HUES64 (cell line): ENCODE measurements around the gene ABO.

ENCODE experiments used
- H3K27ac ChIP-seq: 2 replicates; pipeline ENCODE4 v1.7.0; 2013; ENCODE audit warnings: low read depth, low read length, inconsistent platforms
- H3K27me3 ChIP-seq: 2 replicates; pipeline ENCODE4 v1.6.1; 2013; ENCODE audit warnings: mild to moderate bottlenecking, low read length; ENCODE audit not compliant: insufficient read depth
- H3K36me3 ChIP-seq: 2 replicates; pipeline ENCODE4 v1.6.1; 2013; ENCODE audit warnings: mild to moderate bottlenecking, low read length; ENCODE audit not compliant: insufficient read depth
- H3K4me1 ChIP-seq: 2 replicates; pipeline ENCODE4 v1.6.1; 2013; ENCODE audit warnings: mild to moderate bottlenecking, low read length, moderate library complexity; ENCODE audit not compliant: insufficient read depth
- H3K4me3 ChIP-seq: 2 replicates; pipeline ENCODE4 v1.5.1; 2013; ENCODE audit warnings: mild to moderate bottlenecking, low read length, moderate library complexity
- H3K9ac ChIP-seq: 2 replicates; pipeline ENCODE4 v1.6.1; 2013; ENCODE audit warnings: mild to moderate bottlenecking, low read depth, low read length
- H3K9me3 ChIP-seq: 2 replicates; pipeline ENCODE4 v1.6.1; 2013; ENCODE audit warnings: low read depth, low read length; ENCODE audit not compliant: insufficient read depth
- WGBS: fragments of 150-250, 120-280 bp; methylation state at CpG from one replicate; pipeline ENCODE4 v1.1.7; 2013; ENCODE audit warnings: missing lambda C conversion rate; 5-methylcytosine and 5-hydroxymethylcytosine counted together

ABO gene

DNA sequence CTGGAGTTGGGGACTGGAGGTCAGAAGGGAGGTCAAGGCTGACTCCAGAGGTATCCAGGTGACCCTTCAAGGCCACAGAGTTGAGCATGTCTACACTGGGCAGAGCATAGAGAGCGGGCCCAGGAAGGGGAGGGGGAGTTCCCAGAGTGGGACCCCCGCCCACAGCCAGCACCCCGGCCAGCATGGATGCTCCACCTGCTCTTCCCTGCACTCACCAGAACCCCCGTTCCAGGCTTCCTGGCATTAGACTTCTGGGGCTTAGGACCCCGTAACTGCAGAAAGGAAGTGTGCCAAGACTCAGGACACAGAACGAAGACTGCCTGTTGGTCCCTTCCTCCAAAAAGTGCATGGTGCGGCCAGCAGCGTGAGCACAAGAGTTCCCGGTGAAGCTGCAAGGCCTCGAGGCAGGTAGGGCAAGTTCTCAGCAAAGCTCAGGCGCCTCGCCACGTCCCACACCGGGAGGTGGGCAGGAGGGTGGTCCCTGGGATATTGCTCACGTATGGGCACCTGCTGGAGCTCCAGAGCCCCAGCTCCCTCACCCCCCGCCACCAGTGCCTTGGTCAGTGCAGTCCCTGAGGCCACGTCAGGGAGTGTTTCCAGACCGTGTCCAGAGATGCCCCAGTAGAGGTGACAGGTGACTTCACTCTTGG, 13.8 kb downstream of the ABO start:
- Histone ChIP-seq H3K4me1 (peaks cover 5% of the 10 kb centered on the region; the same call in 1 of the 2 replicates), H3K27ac (no peak overlapping the region), H3K4me3 (no peak overlapping the region), H3K9me3 (no peaks in the 10 kb centered on the region), H3K36me3 (no peaks in the 10 kb centered on the region), H3K27me3 (no peaks in the 10 kb centered on the region), H3K9ac (no peak overlapping the region)
- 83% methylated on average over 18 of the region's 18 CpGs for WGBS

DNA sequence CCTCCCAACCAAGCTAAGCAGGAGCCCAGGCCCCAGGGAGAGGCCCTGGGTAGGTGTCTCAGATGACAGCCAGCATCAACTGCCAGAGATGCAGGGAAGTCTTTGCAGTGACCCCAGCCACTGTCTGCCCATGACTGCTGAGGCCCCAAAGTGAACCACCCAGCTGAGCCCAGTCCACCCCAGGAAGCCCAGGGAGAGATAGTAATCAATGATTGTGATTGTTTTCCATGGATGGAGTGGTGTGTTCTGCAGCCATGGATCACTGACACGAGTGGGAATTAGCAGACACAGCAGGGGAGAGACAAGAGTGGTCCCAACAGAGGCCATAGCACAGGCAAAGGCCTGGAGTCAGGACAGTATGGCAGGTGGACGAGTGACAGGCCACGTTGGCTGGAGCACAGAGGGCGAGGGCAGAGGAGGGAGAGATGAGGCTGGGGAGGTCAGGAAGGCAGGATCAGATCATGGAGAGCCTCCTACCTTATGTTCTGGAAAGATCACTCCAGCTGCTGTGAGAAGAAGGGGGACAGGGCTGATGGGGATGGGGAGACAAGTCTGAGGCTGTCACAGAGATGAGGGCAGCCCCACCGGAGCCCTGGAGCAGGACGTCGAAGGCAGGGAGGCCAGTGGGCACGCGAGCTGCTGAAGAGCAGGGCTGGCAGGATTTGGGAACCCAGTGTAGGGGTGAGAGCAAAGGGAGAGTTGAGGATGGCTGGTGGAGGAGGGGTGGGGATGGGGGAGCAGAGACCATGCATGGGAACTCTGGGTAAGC, 14.5 kb downstream of the ABO start:
- 90% methylated on average over 9 of the region's 9 CpGs for WGBS
- no peaks in the 10 kb centered on the region for H3K27me3 ChIP-seq
- H3K9me3 ChIP-seq, result no peaks in the 10 kb centered on the region
- no peak overlapping the region for H3K4me3 ChIP-seq
- no peak overlapping the region for H3K27ac ChIP-seq
- peaks cover 5% of the 10 kb centered on the region; the same call in 1 of the 2 replicates for H3K4me1 ChIP-seq
- no peaks in the 10 kb centered on the region for H3K36me3 ChIP-seq
- H3K9ac ChIP-seq, result no peak overlapping the region

DNA sequence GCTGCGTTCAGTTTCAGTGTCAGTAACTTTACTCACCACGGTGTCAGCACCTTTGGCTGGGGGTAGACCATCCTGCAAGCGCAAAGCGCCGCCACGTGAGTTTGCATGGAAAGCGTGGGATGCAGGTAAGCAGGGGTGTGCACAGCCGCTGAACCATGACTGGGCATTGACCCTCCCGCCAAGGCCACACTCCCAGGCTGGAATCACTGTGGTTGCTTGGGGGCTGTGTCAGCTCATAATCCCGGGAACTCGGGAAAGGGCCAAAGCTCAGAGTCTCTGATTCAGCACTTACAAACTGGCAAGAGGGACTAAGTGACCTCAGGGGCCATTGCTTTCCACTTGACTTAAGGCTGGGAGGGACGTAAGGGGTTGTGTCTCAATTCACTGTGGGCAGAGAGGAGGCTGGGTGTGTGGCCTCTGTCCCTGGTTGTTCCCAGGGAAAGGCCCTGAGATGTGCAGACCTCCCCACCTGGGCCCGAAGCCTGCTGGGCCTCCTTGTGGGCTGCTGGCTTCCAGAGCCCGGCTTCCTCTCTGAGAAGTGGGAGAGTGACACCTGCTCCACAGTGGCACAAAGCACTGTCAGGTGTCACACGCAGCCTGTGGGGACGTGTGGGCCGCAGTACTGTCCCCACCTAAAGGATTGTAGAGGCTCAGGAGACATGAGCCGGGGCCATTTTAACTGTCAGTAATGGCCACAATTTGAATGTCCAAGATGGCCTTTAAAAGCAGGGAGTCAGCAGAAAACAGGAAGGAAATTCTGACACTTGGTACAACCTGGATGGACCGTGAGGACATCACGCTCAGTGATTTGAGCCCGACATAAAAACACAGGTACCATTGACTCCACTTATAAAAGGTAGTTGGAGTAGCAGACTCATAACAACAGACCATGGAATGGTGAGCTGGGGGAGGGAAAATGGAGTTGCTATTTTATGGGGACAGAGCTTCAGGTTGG, 16.7 kb downstream of the ABO start:
- Histone ChIP-seq H3K9me3 (no peaks in the 10 kb centered on the region), H3K36me3 (no peaks in the 10 kb centered on the region), H3K4me3 (no peak overlapping the region), H3K27me3 (no peaks in the 10 kb centered on the region), H3K27ac (no peak overlapping the region), H3K4me1 (peaks cover 5% of the 10 kb centered on the region; the same call in 1 of the 2 replicates), H3K9ac (no peak overlapping the region; the same call in 1 of the 2 replicates)
- 86% methylated on average over 21 of the region's 21 CpGs for WGBS

DNA sequence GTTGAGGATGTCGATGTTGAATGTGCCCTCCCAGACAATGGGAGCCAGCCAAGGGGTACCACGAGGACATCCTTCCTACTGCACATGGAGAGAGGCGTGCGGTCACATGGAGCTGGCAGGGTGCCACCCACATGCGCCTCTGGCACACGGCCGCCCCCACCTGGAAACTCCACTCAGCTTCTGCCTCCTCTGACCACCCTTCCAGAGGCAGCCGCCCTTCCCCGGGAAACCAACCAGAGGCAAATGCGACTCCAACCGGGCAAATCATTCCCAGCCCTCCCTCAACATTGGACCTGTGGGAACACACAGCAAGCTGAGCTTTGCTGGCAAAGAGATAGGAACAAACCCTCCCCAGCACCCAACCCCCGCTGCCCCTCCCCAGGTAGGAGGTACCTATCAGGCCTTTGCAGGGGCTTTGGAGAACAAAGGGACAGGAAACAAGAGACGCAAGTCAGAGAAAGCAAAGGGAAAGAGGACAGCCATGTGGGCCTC, 17.5 kb downstream of the ABO start:
- Histone ChIP-seq H3K4me1 (peaks cover 5% of the 10 kb centered on the region; the same call in 1 of the 2 replicates), H3K27ac (no peak overlapping the region), H3K9ac (no peak overlapping the region; the same call in 1 of the 2 replicates), H3K9me3 (no peaks in the 10 kb centered on the region), H3K27me3 (no peaks in the 10 kb centered on the region), H3K36me3 (no peaks in the 10 kb centered on the region), H3K4me3 (no peak overlapping the region)
- 83% methylated on average over 13 of the region's 13 CpGs for WGBS

DNA sequence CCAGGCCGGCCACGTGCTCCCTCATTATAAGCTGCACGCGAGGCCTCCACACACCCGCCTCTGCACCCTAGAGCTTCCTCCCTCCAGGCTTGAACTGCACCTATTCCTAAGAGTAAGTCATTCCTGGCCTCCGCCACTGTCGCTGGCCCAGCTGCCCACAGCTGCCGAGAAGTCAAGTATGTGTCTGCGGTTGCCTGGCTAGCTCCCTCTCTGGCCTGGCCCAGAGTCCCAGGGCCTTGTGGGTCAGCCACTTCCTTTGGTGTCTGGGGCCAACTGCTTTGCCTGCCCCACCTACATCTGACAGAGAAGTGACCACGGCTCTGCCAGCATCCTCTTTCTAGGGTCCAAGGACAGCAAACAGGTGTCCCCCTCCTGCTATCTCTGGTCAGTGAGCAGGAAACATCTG, 18.3 kb downstream of the ABO start:
- H3K27ac ChIP-seq, result no peak overlapping the region
- no peak overlapping the region for H3K4me3 ChIP-seq
- H3K9ac ChIP-seq, result no peak overlapping the region
- peaks cover 5% of the 10 kb centered on the region; the same call in 1 of the 2 replicates for H3K4me1 ChIP-seq
- WGBS, result 97% methylated on average over 10 of the region's 10 CpGs
- no peaks in the 10 kb centered on the region for H3K27me3 ChIP-seq
- no peaks in the 10 kb centered on the region for H3K9me3 ChIP-seq
- no peaks in the 10 kb centered on the region for H3K36me3 ChIP-seq

DNA sequence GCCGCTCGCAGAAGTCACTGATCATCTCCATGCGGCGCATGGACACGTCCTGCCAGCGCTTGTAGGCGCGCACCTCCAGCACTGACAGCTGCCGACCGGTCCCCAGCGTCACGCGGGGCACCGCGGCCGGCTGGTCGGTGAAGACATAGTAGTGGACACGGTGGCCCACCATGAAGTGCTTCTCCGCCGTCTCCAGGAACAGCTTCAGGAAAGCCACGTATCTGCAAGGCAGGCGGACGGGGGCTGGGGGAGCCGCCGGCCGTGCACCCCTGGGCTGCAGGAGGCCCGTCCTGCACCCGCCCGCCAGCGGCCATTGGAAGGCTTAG, 18.9 kb downstream of the ABO start:
- Histone ChIP-seq H3K9ac (no peak overlapping the region), H3K27me3 (no peaks in the 10 kb centered on the region), H3K36me3 (no peaks in the 10 kb centered on the region), H3K4me3 (no peak overlapping the region), H3K9me3 (no peaks in the 10 kb centered on the region), H3K4me1 (peaks cover 5% of the 10 kb centered on the region; the same call in 1 of the 2 replicates), H3K27ac (no peak overlapping the region)
- 96% methylated on average over 30 of the region's 30 CpGs for WGBS

DNA sequence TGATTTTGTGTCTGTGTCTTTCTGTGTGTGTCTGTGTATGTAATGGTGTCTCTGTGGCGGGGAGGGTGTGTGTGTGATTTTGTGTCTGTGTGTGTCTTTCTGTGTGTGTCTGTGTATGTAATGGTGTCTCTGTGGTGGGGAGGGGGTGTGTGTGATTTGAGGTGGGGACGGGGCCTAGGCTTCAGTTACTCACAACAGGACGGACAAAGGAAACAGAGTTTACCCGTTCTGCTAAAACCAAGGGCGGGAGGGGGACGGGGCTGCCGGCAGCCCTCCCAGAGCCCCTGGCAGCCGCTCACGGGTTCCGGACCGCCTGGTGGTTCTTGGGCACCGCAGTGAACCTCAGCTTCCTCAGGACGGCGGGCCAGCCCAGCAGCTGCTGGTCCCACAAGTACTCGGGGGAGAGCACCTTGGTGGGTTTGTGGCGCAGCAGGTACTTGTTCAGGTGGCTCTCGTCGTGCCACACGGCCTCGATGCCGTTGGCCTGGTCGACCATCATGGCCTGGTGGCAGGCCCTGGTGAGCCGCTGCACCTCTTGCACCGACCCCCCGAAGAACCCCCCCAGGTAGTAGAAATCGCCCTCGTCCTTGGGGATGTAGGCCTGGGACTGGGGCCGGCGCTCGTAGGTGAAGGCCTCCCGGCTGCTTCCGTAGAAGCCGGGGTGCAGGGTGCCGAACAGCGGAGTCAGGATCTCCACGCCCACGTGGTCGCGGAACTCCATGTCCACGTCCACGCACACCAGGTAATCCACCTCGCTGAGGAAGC, 19.4 kb downstream of the ABO start:
- Histone ChIP-seq H3K27ac (no peak overlapping the region), H3K36me3 (no peaks in the 10 kb centered on the region), H3K27me3 (no peaks in the 10 kb centered on the region), H3K9me3 (no peaks in the 10 kb centered on the region), H3K9ac (no peak overlapping the region), H3K4me1 (peaks cover 5% of the 10 kb centered on the region; the same call in 1 of the 2 replicates), H3K4me3 (no peak overlapping the region)
- WGBS, result 92% methylated on average over 41 of the region's 42 CpGs

DNA sequence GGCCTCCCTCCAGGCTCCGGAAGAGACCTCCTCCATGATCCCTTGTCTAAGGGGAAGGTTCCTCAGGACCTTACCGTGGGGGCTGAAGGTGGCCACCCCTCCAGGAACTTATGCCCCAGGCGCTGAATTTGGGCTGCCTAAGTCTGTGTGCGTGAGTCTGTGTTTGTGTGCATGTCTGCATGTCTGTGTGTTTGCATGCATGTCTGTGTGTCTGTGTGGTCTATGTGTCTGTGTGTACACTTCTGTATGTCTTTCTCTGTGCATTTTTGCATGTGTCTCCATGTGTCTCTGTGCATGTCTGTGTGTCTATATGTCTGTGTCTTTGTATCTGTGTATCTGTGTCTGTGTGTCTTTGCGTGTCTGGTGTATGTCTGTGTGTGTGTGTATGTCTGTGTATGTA, 20.5 kb downstream of the ABO start:
- 0 out of 2 replicates have a peak, but pooled peaks cover under 1% of the 10 kb centered on the region for H3K27me3 ChIP-seq
- H3K4me3 ChIP-seq, result no peak overlapping the region
- WGBS, result 82% methylated on average over 5 of the region's 5 CpGs
- H3K9me3 ChIP-seq, result no peaks in the 10 kb centered on the region
- no peaks in the 10 kb centered on the region for H3K36me3 ChIP-seq
- H3K9ac ChIP-seq, result no peak overlapping the region
- no peak overlapping the region for H3K27ac ChIP-seq
- H3K4me1 ChIP-seq, result peaks cover 5% of the 10 kb centered on the region; the same call in 1 of the 2 replicates

DNA sequence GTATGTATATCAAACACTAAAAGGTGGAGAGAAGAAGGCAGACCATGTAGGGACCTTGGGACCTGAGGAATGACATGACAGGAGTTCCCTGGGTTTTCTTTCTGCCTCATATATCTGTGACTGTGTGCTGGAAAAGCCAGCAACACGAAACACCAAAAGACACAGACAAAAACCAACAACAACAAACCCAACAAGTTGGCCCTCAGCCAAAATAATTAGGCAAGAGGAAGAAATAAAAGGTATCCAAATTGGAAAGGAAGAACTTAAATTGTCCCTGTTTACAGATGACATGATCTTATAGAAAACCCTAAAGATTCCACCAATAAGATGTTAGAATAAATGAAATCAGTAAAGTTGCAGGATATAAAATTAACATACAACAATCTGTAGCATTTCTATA, 21.7 kb downstream of the ABO start:
- H3K4me1 ChIP-seq, result peaks cover 5% of the 10 kb centered on the region; the same call in 1 of the 2 replicates
- no peak overlapping the region for H3K27ac ChIP-seq
- no peaks in the 10 kb centered on the region for H3K36me3 ChIP-seq
- WGBS, result 83% methylated on average over 1 of the region's 1 CpG
- 0 out of 2 replicates have a peak, but pooled peaks cover 2% of the 10 kb centered on the region for H3K27me3 ChIP-seq
- H3K9ac ChIP-seq, result no peak overlapping the region
- no peaks in the 10 kb centered on the region for H3K9me3 ChIP-seq
- H3K4me3 ChIP-seq, result no peak overlapping the region

DNA sequence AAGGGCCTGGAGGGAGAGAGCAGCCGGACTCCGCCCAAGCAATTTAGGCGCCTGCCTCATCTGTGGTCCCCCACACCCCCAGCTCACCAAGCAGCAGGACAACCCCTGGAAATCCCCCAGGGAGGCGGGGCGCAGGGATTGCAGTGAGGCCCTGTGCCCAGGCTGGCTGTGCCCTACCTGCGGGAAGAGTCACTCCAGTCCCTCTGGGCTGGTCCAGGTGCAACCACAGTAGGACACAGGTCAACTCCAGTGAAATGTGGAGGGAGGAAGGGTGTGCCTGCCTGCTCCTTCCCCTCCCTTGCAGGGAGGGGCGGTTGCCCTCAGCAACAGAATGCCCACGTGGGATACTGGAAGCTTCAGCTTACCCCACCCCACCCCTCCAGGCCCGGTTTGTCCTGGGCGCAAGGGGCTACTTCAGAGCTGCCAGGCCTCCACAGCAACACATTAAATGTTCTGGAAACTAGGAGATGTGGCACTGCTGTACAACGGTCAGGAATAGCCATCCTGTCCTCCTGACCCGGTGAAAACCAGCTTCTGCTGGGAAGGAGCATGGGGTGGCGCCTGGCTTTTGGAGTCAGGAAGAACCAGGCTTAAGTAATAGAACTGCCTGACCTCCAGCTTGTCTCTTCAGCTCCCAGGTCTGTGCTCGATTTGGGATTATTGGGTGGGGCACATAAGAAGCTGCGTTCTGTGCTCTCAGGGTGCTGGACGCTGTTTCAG, 22.5 kb downstream of the ABO start:
- H3K27me3 ChIP-seq, result 0 out of 2 replicates have a peak, but pooled peaks cover 2% of the 10 kb centered on the region
- H3K9me3 ChIP-seq, result no peaks in the 10 kb centered on the region
- H3K4me1 ChIP-seq, result no peaks in the 10 kb centered on the region
- 85% methylated on average over 16 of the region's 16 CpGs for WGBS
- no peak overlapping the region for H3K9ac ChIP-seq
- no peak overlapping the region for H3K4me3 ChIP-seq
- no peak overlapping the region for H3K27ac ChIP-seq
- H3K36me3 ChIP-seq, result no peaks in the 10 kb centered on the region
